A549 (cell line): ENCODE data around the gene STAG3.

Experiments used
- BCL3 ChIP-seq: fragments of >200 bp; sonication (Bioruptor Twin); formaldehyde crosslinking; IDR thresholded peaks from 3 replicates; pipeline ENCODE4 v1.6.1; 2016
- CTCF ChIP-seq: fragments of >200 bp; sonication (Bioruptor Twin); formaldehyde crosslinking; IDR thresholded peaks from 3 replicates; pipeline ENCODE4 v1.5.1; 2016
- EP300 ChIP-seq, 2 experiments: fragments of >200 bp; sonication (Bioruptor Twin); formaldehyde crosslinking; IDR thresholded peaks; 2 replicates in 1 of 2; 3 replicates in 1 of 2; pipeline ENCODE4 v1.6.1; 2016 to 2017
- FOSL2 ChIP-seq, 2 experiments: fragments of 450-650 bp in 1 of 2; fragments of >200 bp in 1 of 2; sonication (Bioruptor Twin) in 1 of 2; formaldehyde crosslinking; IDR thresholded peaks; 2 replicates each; pipeline versions ENCODE4 v1.5.0 to v1.6.1; 2016 to 2020; ENCODE audit warnings: mild to moderate bottlenecking in 1 of 2, moderate library complexity in 1 of 2
- MYC ChIP-seq: IDR thresholded peaks from 2 replicates; pipeline ENCODE4 v1.6.1; 2012; ENCODE audit warnings: mild to moderate bottlenecking, inconsistent platforms, low read length, improper control_type of control experiment, borderline replicate concordance
- PBX3 ChIP-seq: IDR thresholded peaks from 2 replicates; pipeline ENCODE4 v1.6.1; 2012
- POLR2A ChIP-seq: IDR thresholded peaks from 2 replicates; pipeline ENCODE4 v1.6.1; 2012; ENCODE audit warnings: mild to moderate bottlenecking, low read length
- RFX5 ChIP-seq: fragments of 450-650 bp; IDR thresholded peaks from 2 replicates; pipeline ENCODE4 v1.7.1; 2014; ENCODE audit warnings: antibody characterized with exemption, mild to moderate bottlenecking, moderate library complexity
- RNF2 ChIP-seq: fragments of 200-600 bp; sonication (generic); IDR thresholded peaks from 2 replicates; pipeline ENCODE4 v1.6.1; 2016; ENCODE audit warnings: low read depth, mild to moderate bottlenecking, antibody characterized with exemption, moderate library complexity, borderline replicate concordance
- ZSCAN20 ChIP-seq: fragments of 250-450 bp; sonication (Bioruptor Pico); IDR thresholded peaks from 2 replicates; pipeline ENCODE4 v1.8.0; 2022; ENCODE audit warnings: mild to moderate bottlenecking, moderate library complexity

- TF ChIP-seq FOSL2 (IDR thresholded peaks at IDR 0.05) (no peak), FOSL2 (CRISPR knock-in tag; IDR thresholded peaks at IDR 0.05) (no peak), CTCF (no peak), EP300 (IDR thresholded peaks at IDR 0.05) (no peak), MYC (no peak), RNF2 (no peak), ZSCAN20 (CRISPR knock-in tag) (no peak), POLR2A (no peak), PBX3 (no peak), RFX5 (no peak), BCL3 (no peak)
Observed at GRCh38 chr7:100169147-100169850, 8.4 kb upstream of the STAG3 start.
